H1 (cell line): ENCODE results near the gene EXOC1. TPM values are rescaled to one million over a fixed set of nuclear protein-coding genes. Genes with fewer than 3 reads are reported as not detected.

Experiments used
- CTCF ChIA-PET: fragments of 300-600 bp; sonication (Branson Sonifier 250); formaldehyde crosslinking; loops from one replicate; lab custom pipeline; 2021; ENCODE audit not compliant: partially characterized antibody; lab: Charles Lee
- POLR2A ChIA-PET: fragments of 300-600 bp; sonication (Branson Sonifier 250); formaldehyde crosslinking; loops from one replicate; lab custom pipeline; 2021; ENCODE audit warnings: inconsistent platforms; ENCODE audit not compliant: partially characterized antibody; lab: Charles Lee
- DNase-seq, 2 experiments: peaks; one replicate each; pipeline versions ENCODE4 v3.0.0 to v3.0.0-alpha.2; 2010 to 2022; ENCODE audit warnings: low spot score in 2 of 2, low read depth in 1 of 2, mixed read lengths in 1 of 2
- FAIRE-seq: peaks from 2 replicates; lab custom pipeline; 2011; peaks lifted over from hg19 to GRCh38; lab: Jason Lieb, UNC
- H2AFZ ChIP-seq: 2 replicates; pipeline ENCODE4 v1.8.1; 2012; ENCODE audit warnings: low read length, inconsistent platforms
- H2AK5ac ChIP-seq: 2 replicates; pipeline ENCODE4 v1.6.1; 2013; ENCODE audit warnings: low read depth, low read length
- H2BK120ac ChIP-seq: replicated peaks from 2 replicates; pipeline ENCODE3; 2013; ENCODE audit warnings: low read depth, low read length, inconsistent platforms
- H2BK12ac ChIP-seq: 2 replicates; pipeline ENCODE4 v1.6.1; 2013; ENCODE audit warnings: low read depth, low read length
- H2BK15ac ChIP-seq: 2 replicates; pipeline ENCODE4 v1.6.1; 2013; ENCODE audit warnings: low read length
- H2BK20ac ChIP-seq: 2 replicates; pipeline ENCODE4 v1.6.1; 2013; ENCODE audit warnings: low read length
- H2BK5ac ChIP-seq: 2 replicates; pipeline ENCODE4 v1.6.1; 2013; ENCODE audit warnings: low read depth, low read length
- H3K14ac ChIP-seq: 2 replicates; pipeline ENCODE4 v1.6.1; 2013; ENCODE audit warnings: inconsistent platforms; ENCODE audit not compliant: insufficient read length
- H3K18ac ChIP-seq: 2 replicates; pipeline ENCODE4 v1.6.1; 2013; ENCODE audit warnings: low read length; ENCODE audit errors: extremely low read depth
- H3K23ac ChIP-seq: 2 replicates; pipeline ENCODE4 v1.6.1; 2013; ENCODE audit warnings: inconsistent platforms; ENCODE audit not compliant: insufficient read length
- H3K23me2 ChIP-seq: 2 replicates; pipeline ENCODE4 v1.6.1; 2013; ENCODE audit warnings: low read depth, low read length
- H3K27ac ChIP-seq: 2 replicates; pipeline ENCODE4 v1.6.1; 2011; ENCODE audit warnings: low read depth, low read length, inconsistent platforms
- H3K27me3 ChIP-seq, 4 experiments: replicated peaks in 1 of 4; 1 replicate in 1 of 4; 2 replicates in 3 of 4; pipeline versions ENCODE4 v1.6.1 to v1.8.1; 2011 to 2013; ENCODE audit warnings: low read length in 3 of 4, mild to moderate bottlenecking in 3 of 4, inconsistent platforms in 2 of 4, mixed read lengths in 2 of 4, moderate library complexity in 1 of 4; ENCODE audit not compliant: control insufficient read depth in 3 of 4, insufficient read depth in 3 of 4; ENCODE audit errors: extremely low read depth in 1 of 4
- H3K36me3 ChIP-seq, 4 experiments: 2 replicates each; pipeline versions ENCODE4 v1.6.1 to v1.8.1; 2011 to 2013; ENCODE audit warnings: mild to moderate bottlenecking in 4 of 4, low read length in 3 of 4, moderate library complexity in 2 of 4, control low read depth in 1 of 4, inconsistent platforms in 1 of 4; ENCODE audit not compliant: insufficient read depth in 4 of 4, control insufficient read depth in 2 of 4
- H3K4ac ChIP-seq: replicated peaks from 2 replicates; pipeline ENCODE3; 2013; ENCODE audit warnings: low read length, low read depth, mixed read lengths, inconsistent platforms; ENCODE audit not compliant: insufficient read length
- H3K4me1 ChIP-seq, 4 experiments: replicated peaks in 1 of 4; 1 replicate in 1 of 4; 2 replicates in 3 of 4; pipeline versions ENCODE4 v1.6.1 to v1.8.1; 2011 to 2013; ENCODE audit warnings: low read length in 3 of 4, inconsistent platforms in 2 of 4, mixed read lengths in 1 of 4; ENCODE audit not compliant: insufficient read depth in 4 of 4, control insufficient read depth in 3 of 4
- H3K4me2 ChIP-seq, 2 experiments: 2 replicates each; pipeline versions ENCODE4 v1.6.1 to v1.8.1; 2011 to 2013; ENCODE audit warnings: low read depth in 2 of 2, low read length in 2 of 2, control low read depth in 1 of 2, inconsistent platforms in 1 of 2, mild to moderate bottlenecking in 1 of 2; ENCODE audit not compliant: insufficient read depth in 1 of 2
- H3K4me3 ChIP-seq, 4 experiments: fragments of 200-600, 300-600 bp in 1 of 4; sonication (generic), shearing (Covaris generic), sonication (Bioruptor Twin) in 1 of 4; 2 replicates each; pipeline versions ENCODE4 v1.5.1 to v1.8.1; 2011 to 2016; ENCODE audit warnings: low read length in 4 of 4, low read depth in 3 of 4, control low read depth in 2 of 4, inconsistent platforms in 2 of 4, mild to moderate bottlenecking in 2 of 4, mixed read lengths in 1 of 4, moderate library complexity in 1 of 4; ENCODE audit not compliant: insufficient read depth in 2 of 4; ENCODE audit errors: extremely low read depth in 1 of 4
- H3K56ac ChIP-seq: replicated peaks from 2 replicates; pipeline ENCODE3; 2013; ENCODE audit warnings: low read depth, mild to moderate bottlenecking, mixed read lengths, low read length, inconsistent platforms; ENCODE audit not compliant: insufficient read length
- H3K79me1 ChIP-seq: 2 replicates; pipeline ENCODE4 v1.6.1; 2013; ENCODE audit warnings: low read depth, low read length, control low read depth
- H3K79me2 ChIP-seq, 2 experiments: 2 replicates each; pipeline versions ENCODE4 v1.6.1 to v1.8.1; 2012 to 2013; ENCODE audit warnings: low read length in 2 of 2, mild to moderate bottlenecking in 2 of 2, inconsistent platforms in 1 of 2; ENCODE audit not compliant: insufficient read depth in 2 of 2, control insufficient read depth in 1 of 2
- H3K9ac ChIP-seq, 4 experiments: replicated peaks in 1 of 4; 1 replicate in 1 of 4; 2 replicates in 3 of 4; pipeline versions ENCODE4 v1.6.1 to v1.8.1; 2011 to 2013; ENCODE audit warnings: low read depth in 3 of 4, low read length in 3 of 4, control low read depth in 2 of 4, mild to moderate bottlenecking in 2 of 4, moderate library complexity in 2 of 4, inconsistent platforms in 1 of 4; ENCODE audit errors: extremely low read depth in 1 of 4
- H3K9me3 ChIP-seq, 2 experiments: 2 replicates each; pipeline versions ENCODE4 v1.6.1 to v1.8.1; 2012 to 2013; ENCODE audit warnings: mild to moderate bottlenecking in 2 of 2, moderate library complexity in 2 of 2, control low read depth in 1 of 2, inconsistent platforms in 1 of 2, low read depth in 1 of 2, low read length in 1 of 2, mixed read lengths in 1 of 2; ENCODE audit not compliant: insufficient read depth in 2 of 2
- H4K20me1 ChIP-seq, 2 experiments: replicated peaks in 1 of 2; 2 replicates each; pipeline versions ENCODE3 to v1.8.1; 2011 to 2013; ENCODE audit warnings: inconsistent platforms in 2 of 2, low read length in 2 of 2, mild to moderate bottlenecking in 1 of 2; ENCODE audit not compliant: insufficient read depth in 2 of 2, control insufficient read depth in 1 of 2
- H4K5ac ChIP-seq: 2 replicates; pipeline ENCODE4 v1.6.1; 2013; ENCODE audit warnings: low read length, low read depth, mixed read lengths, inconsistent platforms; ENCODE audit not compliant: insufficient read length
- H4K8ac ChIP-seq: 2 replicates; pipeline ENCODE4 v1.8.0; 2013; ENCODE audit warnings: mild to moderate bottlenecking, moderate library complexity, low read length, inconsistent platforms; ENCODE audit not compliant: insufficient read depth; ENCODE audit errors: extremely low read depth
- H4K91ac ChIP-seq: replicated peaks from 2 replicates; pipeline ENCODE3; 2013; ENCODE audit warnings: low read length, mixed read lengths, inconsistent platforms; ENCODE audit not compliant: insufficient read length
- CHD1 ChIP-seq: IDR thresholded peaks from 2 replicates; pipeline ENCODE4 v1.6.1; 2012; ENCODE audit warnings: low read depth, low read length, improper control_type of control experiment
- EP300 ChIP-seq, 2 experiments: IDR thresholded peaks; 1 replicate in 1 of 2; 2 replicates in 1 of 2; pipeline ENCODE4 v1.6.1; 2011 to 2012; ENCODE audit warnings: low read depth in 2 of 2, low read length in 2 of 2, mild to moderate bottlenecking in 2 of 2, borderline replicate concordance in 1 of 2, inconsistent platforms in 1 of 2, moderate library complexity in 1 of 2
- KDM4A ChIP-seq: IDR thresholded peaks from one replicate; pipeline ENCODE4 v1.7.1; 2012; ENCODE audit warnings: low read depth, mild to moderate bottlenecking, moderate library complexity, low read length, inconsistent platforms; ENCODE audit not compliant: severe bottlenecking
- KDM5A ChIP-seq: fragments of 200-600 bp; IDR thresholded peaks from 2 replicates; pipeline ENCODE4 v1.7.1; 2012; ENCODE audit warnings: mild to moderate bottlenecking, low read length, inconsistent platforms, mixed read lengths
- POLR2A ChIP-seq, 2 experiments: IDR thresholded peaks; 1 replicate in 1 of 2; 2 replicates in 1 of 2; pipeline ENCODE4 v1.6.1; 2011; ENCODE audit warnings: low read depth in 2 of 2, low read length in 2 of 2, mild to moderate bottlenecking in 2 of 2; ENCODE audit errors: control extremely low read depth in 1 of 2
- RAD21 ChIP-seq, 2 experiments: IDR thresholded peaks in 1 of 2; conservative IDR thresholded peaks in 1 of 2; 2 replicates each; pipeline ENCODE4 v1.6.1; 2011; ENCODE audit warnings: low read depth in 2 of 2, low read length in 2 of 2, improper control_type of control experiment in 1 of 2, inconsistent platforms in 1 of 2, mild to moderate bottlenecking in 1 of 2, moderate library complexity in 1 of 2
- RXRA ChIP-seq: IDR thresholded peaks from 2 replicates; pipeline ENCODE4 v1.6.1; 2011; ENCODE audit warnings: low read depth, mild to moderate bottlenecking, low read length, moderate library complexity; ENCODE audit not compliant: insufficient read depth
- SIRT6 ChIP-seq: IDR thresholded peaks from one replicate; pipeline ENCODE4 v1.7.1; 2012; ENCODE audit warnings: low read length, inconsistent platforms
- TBP ChIP-seq: IDR thresholded peaks from 2 replicates; pipeline ENCODE4 v1.6.1; 2011; ENCODE audit warnings: low read depth, low read length, improper control_type of control experiment
- WGBS, 2 experiments: shearing (Covaris generic) in 1 of 2; methylation state at CpG; one replicate each; pipeline versions ENCODE4 v1.1.6 to v1.1.7; 2013 to 2015; ENCODE audit warnings: low lambda C conversion rate in 2 of 2, mixed read lengths in 2 of 2, inconsistent platforms in 1 of 2, low coverage in 1 of 2, missing lambda C conversion rate in 1 of 2; ENCODE audit not compliant: insufficient replicate concordance in 2 of 2, insufficient coverage in 1 of 2, insufficient read length in 1 of 2; ENCODE audit errors: extremely low coverage in 1 of 2, missing lambda C conversion rate in 1 of 2; 5-methylcytosine and 5-hydroxymethylcytosine counted together
- polyA plus RNA-seq, 7 experiments: library from polyadenylated mRNA; depleted of rRNA in 3 of 7; stranded (reverse) in 5 of 7; unstranded in 2 of 7; fragments of >200 nt in 5 of 7; fragments of 200-250 nt in 2 of 7; gene quantifications; 1 replicate in 5 of 7; 2 replicates in 1 of 7; 4 replicates in 1 of 7; pipeline versions ENCODE4 v1.2.1 to v1.2.3, GENCODE V29; 2011 to 2013; ENCODE audit warnings: missing spikeins in 2 of 7, mixed read lengths in 2 of 7
- total RNA-seq: library from RNA; stranded (reverse); fragmentation: NEBNext Ultra II Directional; extraction: Animal tissue kit (Norgen Biotek cat#: 25700); gene quantifications from 2 replicates; pipeline ENCODE4 v1.2.1, GENCODE V29; 2021
- TF ChIP-seq, protein P1 (sequence below): IDR thresholded peaks from 2 replicates; pipeline ENCODE4 v1.6.1; 2011; ENCODE audit warnings: low read length, improper control_type of control experiment

The EXOC1 gene
- total and polyA plus RNA-seq, 2 of the 8 experiments (the other 6 are each of a cell fraction or from before 2014, with no cell fraction given), result 5.9 to 19.6 TPM

- Histone ChIP-seq H3K4me1 (no peaks in the 10 kb centered on the region), H2BK120ac (no peak overlapping the region), H3K79me2 (no peaks in the 10 kb centered on the region), H4K5ac (no peak overlapping the region), H3K4me3 (no peak overlapping the region), H2BK12ac (no peak overlapping the region), H3K23ac (no peak overlapping the region), H3K56ac (no peak overlapping the region), H3K27me3 (no peaks in the 10 kb centered on the region), H4K8ac (no peak overlapping the region), H3K14ac (no peak overlapping the region), H3K27ac (no peak overlapping the region), H3K9ac (no peak overlapping the region), H2BK5ac (no peak overlapping the region), H3K36me3 (no peaks in the 10 kb centered on the region), H3K18ac (no peak overlapping the region), H2AK5ac (no peak overlapping the region), H4K20me1 (no peaks in the 10 kb centered on the region), H4K91ac (no peak overlapping the region), H3K79me1 (no peaks in the 10 kb centered on the region), H3K4me2 (no peak overlapping the region), H2BK15ac (no peak overlapping the region), H3K23me2 (no peaks in the 10 kb centered on the region), H2AFZ (no peak overlapping the region), H3K4ac (no peak overlapping the region), H3K9me3 (no peaks in the 10 kb centered on the region), H2BK20ac (no peak overlapping the region)
- no peak for TF ChIP-seq RXRA
- no peak for TF ChIP-seq TBP
- no peak for TF ChIP-seq CHD1
- TF ChIP-seq KDM5A, result no peak
- no peak for TF ChIP-seq SIRT6
- no peak for TF ChIP-seq KDM4A
- TF ChIP-seq RAD21 (IDR thresholded peaks at IDR 0.05 in 1 of 2, conservative IDR thresholded peaks at IDR 0.05 in 1 of 2; ENCODE audit: low read depth in 2 of 2, low read length in 2 of 2), result no peak
- TF ChIP-seq, protein P1, sequence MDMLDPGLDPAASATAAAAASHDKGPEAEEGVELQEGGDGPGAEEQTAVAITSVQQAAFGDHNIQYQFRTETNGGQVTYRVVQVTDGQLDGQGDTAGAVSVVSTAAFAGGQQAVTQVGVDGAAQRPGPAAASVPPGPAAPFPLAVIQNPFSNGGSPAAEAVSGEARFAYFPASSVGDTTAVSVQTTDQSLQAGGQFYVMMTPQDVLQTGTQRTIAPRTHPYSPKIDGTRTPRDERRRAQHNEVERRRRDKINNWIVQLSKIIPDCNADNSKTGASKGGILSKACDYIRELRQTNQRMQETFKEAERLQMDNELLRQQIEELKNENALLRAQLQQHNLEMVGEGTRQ, result no peak
- no peak for TF ChIP-seq POLR2A (IDR thresholded peaks at IDR 0.05; ENCODE audit: control extremely low read depth in 1 of 2, low read depth in 2 of 2, low read length in 2 of 2)
- TF ChIP-seq EP300 (IDR thresholded peaks at IDR 0.05; ENCODE audit: borderline replicate concordance in 1 of 2, low read depth in 2 of 2, low read length in 2 of 2), result no peak
- 89% methylated on average over 1 of the region's 1 CpG; no CpG with 5 or more reads in 1 of the 2 experiments for WGBS, 2 experiments
- ChIA-PET CTCF (no interaction called here), POLR2A (no interaction called here)
- DNase-seq, result no peak
- FAIRE-seq, result no peak
These were observed 56.7 kb downstream of the EXOC1 start for GRCh38 chr4:55910140-55910539.
